Liver (tissue), 3 donors: Measurements from ENCODE around the gene SLCO4C1.

Experiments
- ATF3 ChIP-seq: IDR thresholded peaks from 2 replicates; pipeline ENCODE4 v1.6.1; 2016; ENCODE audit warnings: antibody characterized with exemption
- JUND ChIP-seq, 2 donors: IDR thresholded peaks; 2 replicates each; pipeline ENCODE4 v1.6.1; 2016; ENCODE audit warnings: antibody characterized with exemption in 2 of 2
- TF ChIP-seq, protein P1 (sequence below): fragments of 150-350 bp; IDR thresholded peaks from 2 replicates; pipeline ENCODE4 v1.5.1; 2017; ENCODE audit warnings: improper control_type of control experiment, low read depth, low read length; ENCODE audit not compliant: missing input control
- donor health status: healthy.
- donor health status: healthy.

DNA sequence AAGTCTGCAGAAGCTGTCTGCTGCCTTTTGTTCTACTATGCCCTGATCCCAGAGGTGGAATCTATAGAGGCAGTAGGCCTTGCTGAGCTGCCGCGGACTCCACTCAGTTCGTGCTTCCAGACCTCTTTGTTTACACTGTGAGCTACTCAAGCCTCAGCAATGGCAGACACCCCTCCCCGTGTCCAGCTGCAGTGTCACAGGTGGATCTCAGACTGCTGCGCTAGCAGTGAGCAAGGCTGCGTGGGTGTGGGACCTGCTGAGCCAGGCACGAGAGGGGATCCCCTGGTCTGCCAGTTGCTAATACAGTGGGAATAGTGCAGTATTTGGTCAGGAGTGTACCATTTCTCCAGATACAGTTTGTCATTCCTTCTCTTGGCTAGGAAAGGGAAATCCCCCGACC is 99.6 kb downstream of the SLCO4C1 start:
- TF ChIP-seq, protein P1, sequence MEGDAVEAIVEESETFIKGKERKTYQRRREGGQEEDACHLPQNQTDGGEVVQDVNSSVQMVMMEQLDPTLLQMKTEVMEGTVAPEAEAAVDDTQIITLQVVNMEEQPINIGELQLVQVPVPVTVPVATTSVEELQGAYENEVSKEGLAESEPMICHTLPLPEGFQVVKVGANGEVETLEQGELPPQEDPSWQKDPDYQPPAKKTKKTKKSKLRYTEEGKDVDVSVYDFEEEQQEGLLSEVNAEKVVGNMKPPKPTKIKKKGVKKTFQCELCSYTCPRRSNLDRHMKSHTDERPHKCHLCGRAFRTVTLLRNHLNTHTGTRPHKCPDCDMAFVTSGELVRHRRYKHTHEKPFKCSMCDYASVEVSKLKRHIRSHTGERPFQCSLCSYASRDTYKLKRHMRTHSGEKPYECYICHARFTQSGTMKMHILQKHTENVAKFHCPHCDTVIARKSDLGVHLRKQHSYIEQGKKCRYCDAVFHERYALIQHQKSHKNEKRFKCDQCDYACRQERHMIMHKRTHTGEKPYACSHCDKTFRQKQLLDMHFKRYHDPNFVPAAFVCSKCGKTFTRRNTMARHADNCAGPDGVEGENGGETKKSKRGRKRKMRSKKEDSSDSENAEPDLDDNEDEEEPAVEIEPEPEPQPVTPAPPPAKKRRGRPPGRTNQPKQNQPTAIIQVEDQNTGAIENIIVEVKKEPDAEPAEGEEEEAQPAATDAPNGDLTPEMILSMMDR = no peak
- TF ChIP-seq ATF3 (no peak), JUND (IDR thresholded peaks at IDR 0.05) (no peak)
